ENCODE data around the gene ZSWIM4.

ZSWIM4 gene

DNA sequence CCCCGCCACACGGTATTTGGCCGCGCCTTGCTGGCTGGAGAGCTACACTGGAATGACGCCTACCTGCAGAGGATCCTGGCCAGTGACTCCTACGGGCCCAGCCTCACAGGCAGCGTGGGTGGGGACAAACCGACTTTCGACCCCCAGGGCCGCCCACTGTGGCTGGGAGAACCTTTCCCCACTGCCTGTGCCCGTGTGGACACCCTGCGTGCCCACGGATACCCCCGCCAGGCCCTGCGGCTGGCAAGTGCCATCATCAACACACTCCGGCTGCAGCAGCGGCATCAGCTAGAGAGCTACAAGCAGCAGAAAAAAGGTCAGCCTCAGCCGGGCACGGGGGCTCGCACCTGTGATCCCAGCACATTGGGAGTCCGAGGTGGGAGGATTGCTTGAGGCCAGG, 19.3 kb downstream of the ZSWIM4 start:
- DNase-seq: no peak

DNA sequence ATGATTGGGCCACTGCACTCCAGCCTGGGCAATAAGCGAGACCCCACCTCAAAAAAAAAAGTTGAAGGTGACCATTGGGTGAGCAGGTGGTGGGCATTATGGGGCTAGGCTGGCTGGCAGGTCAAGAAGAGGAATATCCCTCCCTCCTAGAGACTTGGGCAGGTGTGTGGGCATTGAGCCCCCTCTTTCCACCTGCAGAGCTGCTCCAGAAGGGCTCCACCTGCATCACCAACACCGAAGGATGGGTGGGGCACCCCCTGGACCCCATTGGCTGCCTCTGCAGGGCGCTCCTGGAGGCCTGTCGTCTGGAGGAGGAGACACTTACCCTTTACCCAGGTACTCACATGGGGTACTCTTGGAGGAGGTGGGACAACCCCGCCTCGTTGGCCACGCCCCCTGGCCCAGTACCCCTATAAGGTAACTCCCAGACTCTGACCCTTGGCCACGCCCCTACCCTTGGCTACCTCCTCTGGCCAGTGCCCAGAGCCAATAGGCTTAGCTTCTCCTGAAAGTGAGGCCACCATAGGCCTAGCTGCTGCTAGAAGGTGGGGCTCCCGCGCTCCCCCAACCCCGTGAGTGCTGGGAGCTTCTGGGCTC, 21.9 kb downstream of the ZSWIM4 start:
- DNase-seq: no peak

DNA sequence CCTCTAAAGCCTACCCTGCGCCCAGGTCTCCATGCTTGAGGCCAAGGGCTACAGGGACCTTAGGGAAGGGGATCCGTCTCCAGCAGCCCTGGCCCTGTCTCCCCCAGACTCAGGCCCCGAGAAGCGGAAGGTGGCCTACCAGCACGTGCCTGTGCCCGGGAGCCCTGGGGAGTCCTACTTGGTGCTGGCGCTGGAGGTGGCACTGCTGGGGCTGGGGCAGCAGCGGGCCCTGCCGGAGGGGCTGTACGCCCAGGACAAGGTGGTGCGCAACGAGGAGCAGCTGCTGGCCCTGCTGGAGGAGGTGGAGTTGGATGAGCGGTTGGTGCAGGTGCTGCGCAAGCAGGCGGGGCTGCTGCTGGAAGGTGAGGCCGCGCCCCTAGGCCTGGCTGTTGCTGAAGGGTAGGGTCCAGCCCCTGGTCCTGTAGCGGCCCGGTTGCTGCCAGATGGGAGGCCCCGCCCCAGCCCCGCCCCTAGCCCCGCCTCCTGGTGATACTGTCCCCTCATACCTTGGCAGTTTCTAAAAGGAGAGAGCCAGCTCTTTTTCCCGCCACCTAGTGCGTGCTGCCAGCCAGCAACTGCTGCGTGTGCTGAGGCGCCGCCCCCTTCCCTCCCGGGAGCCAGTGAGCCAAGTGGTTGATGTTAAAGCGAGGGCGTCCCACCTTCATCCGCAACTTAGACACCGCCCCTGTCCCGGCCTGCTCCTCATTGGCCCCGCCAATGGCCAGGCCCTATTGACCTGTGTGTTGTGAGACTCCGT, 22.6 kb downstream of the ZSWIM4 start:
- no peak for DNase-seq

DNA sequence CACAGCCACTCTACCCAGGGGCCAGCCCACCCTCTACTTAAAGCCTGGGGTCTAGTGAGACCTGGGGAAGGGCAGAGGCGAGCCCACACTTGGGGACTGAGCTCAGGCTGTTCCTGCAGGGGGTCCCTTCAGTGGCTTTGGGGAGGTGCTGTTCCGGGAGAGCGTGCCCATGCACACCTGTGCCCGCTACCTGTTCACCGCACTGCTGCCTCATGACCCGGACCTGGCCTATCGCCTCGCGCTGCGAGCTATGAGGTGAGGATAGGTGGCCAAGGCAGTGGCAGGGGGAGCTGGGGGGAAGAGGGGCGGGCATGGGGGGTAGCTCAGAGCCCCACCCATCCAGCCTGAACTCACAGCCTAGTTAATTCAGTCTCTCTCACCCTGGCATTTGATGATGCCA, 24.0 kb downstream of the ZSWIM4 start:
- DNase-seq: no peak

DNA sequence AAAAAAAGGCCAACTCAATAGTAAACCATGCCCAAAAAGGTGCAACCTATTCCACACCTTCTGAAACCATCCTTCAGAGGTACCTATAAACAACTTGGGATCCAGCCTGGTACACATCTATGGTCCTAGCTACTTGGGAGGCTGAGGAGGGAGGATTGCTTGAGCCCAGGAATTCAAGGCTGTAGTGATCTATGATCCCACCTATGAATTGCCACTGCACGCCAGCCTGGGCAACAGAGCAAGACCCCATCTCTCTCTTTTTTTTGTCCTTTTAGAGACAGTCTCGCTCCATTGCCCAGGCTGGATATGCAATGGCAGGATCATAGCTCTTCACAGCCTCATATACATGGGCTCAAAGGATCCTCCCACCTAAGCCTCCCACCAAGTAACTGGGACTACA, 26.0 kb downstream of the ZSWIM4 start:
- DNase-seq: no peak

DNA sequence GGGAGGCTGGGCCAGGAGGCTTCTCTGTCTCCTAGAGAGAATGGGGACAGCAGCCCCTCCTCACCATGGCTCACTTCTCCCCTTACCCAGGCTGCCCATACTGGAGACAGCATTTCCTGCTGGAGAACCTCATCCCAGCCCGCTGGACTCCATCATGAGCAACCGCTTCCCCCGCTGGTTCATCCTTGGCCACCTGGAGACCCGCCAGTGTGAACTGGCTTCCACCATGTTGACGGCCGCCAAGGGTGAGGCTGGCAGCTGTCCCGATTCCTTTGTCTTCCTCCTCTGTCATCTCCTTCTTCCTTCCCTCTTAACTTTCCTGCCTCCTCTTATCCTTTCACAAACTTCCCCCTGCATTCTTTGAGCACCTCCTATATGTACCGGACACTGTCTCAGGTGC, 28.0 kb downstream of the ZSWIM4 start:
- DNase-seq: no peak

DNA sequence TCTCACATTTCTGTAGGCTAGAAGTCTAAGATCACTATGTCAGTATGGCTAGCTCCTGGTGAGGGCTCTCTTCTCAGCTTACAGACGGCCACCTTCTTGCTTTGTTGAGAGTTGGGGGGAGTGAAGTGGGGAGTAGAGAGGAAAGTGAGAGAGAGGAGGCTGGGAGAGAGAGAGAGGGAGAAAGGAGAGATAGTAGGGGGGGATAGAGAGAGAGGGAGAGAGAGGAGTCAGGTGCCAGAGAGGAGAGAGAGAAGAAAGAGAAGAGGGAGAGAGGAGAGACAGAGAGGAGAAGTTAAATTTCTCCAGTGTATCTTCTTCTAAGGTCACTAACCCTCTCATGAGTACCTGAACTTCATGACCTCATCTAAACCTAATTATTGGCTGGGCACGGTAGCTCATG, 28.7 kb downstream of the ZSWIM4 start:
- no peak for DNase-seq

DNA sequence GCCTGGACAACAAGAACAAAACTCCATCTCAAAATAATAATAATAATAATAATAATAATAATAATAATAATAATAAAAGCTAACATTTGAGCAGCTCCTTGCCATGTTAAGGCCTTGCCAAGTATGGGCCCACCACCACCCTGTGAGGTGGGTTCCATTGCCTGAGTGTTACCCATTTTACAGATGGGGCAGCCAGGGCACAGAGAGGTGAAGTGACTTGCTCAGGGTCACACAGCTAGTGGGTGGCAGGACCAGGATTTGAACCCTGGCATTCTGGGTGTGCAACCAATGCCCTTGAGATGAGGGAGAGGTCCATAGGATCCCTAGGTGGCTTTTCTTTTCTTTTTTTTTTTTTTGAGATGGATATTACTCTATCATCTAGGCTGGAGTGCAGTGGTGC, 29.5 kb downstream of the ZSWIM4 start:
- no peak for DNase-seq

DNA sequence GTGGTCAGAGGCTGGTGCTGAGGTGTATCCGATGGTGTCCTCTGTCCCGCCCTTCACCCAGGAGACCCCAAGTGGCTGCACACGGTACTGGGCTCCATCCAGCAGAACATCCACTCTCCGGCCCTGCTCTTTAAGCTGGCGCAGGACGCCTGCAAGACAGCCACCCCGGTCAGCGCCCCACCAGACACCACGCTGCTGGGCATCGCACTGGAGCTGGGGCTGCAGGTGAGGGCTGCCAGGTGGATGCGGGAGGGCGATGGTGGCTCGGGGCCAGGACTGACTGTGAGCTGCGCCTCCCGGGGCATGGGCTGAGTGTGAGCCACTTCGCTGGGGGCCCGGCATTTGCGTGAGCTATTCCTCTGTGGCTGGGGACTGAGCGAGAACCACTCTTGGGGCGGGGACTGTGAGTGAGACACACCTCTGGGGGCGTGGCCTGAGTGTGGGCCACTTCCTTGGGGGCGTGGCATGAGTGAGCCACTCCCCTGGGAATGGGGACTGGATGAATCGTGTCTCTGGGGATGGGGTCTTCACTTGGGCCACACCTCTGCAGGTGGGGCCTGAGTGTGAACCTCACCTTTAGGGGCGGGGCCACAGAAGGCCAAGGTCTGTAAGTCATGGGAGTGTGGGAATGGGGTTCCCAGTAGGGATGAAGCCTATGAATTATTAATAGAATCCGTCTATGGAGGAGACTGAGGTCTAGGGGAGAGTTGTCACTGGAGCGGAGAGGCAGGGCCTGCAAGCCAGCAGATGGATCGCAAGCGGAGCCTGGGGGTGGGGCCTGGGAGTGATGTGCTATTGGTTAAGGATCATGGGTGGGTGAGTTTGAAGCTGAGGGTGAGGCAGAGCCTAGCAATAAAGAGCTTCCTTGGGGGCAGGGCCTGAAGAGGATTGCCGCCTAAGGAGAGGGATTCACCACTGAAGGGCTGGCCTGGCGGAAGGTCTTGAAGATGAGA, 30.5 kb downstream of the ZSWIM4 start:
- DNase-seq: no peak

DNA sequence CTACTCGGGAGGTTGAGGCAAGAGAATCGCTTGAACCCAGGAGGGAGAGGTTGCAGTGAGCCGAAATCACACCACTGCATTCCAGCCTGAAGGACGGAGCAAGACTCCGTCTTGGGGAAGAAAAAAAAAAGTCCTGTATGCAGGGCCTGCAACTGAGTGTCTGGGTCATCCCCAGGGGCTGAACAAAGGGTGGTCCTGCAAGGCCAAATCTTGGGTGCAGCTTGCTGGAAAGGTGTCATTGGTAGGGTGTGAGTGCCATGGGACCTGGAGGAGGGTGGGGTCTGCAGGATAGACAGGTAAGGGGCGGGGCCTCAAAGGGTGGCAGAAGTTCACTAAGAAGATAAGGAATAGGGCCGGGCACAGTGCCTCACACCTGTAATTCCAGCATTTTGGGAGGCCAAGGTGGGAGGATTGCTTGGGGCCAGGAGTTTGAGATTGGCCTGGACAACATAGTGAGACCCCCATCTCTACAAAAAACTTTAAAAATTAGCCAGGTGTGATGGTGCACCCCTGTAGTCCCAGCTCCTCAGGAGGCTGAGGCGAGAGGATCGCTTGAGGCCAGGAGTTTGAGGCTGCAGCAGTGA, 31.5 kb downstream of the ZSWIM4 start:
- no peak for DNase-seq

DNA sequence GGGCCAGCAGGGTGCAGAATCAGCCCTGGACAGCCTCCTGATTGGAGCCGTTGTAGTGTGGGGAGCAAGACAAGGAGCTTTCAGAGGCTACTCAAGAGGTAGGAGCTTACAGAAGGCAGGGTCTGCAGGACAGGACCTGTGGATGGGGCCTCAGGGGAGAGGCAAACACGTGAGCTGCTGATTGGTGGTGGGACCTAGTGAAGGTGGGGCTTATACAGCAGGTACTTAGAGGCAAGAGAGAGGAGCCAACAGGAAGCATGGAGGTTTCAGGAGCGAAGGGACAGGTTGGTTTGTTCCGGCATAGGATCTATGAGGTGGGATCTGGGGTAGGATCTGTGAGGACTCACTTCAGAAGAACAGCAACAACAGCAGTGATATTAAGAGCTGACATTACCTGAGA, 32.4 kb downstream of the ZSWIM4 start:
- no peak for DNase-seq

DNA sequence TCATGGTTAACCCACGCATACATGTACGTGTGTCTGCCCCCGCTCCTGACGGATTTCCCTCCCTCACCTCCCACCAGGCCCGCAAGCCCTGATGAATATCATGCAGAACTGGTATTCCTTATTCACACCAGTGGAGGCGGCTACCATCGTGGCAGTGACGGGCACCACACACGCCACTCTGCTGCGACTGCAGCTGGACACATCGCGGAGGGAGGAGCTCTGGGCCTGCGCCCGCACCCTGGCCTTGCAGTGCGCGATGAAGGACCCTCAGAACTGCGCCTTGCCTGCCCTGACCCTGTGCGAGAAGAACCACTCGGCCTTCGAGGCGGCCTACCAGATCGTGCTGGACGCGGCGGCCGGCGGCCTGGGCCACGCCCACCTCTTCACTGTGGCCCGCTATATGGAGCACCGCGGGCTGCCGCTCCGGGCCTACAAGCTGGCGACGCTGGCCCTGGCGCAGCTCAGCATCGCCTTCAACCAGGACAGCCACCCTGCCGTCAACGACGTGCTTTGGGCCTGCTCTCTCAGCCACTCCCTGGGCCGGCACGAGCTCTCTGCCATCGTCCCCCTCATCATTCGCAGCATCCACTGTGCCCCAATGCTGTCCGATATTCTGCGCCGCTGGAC, 35.0 kb downstream of the ZSWIM4 start:
- no peak for DNase-seq

DNA sequence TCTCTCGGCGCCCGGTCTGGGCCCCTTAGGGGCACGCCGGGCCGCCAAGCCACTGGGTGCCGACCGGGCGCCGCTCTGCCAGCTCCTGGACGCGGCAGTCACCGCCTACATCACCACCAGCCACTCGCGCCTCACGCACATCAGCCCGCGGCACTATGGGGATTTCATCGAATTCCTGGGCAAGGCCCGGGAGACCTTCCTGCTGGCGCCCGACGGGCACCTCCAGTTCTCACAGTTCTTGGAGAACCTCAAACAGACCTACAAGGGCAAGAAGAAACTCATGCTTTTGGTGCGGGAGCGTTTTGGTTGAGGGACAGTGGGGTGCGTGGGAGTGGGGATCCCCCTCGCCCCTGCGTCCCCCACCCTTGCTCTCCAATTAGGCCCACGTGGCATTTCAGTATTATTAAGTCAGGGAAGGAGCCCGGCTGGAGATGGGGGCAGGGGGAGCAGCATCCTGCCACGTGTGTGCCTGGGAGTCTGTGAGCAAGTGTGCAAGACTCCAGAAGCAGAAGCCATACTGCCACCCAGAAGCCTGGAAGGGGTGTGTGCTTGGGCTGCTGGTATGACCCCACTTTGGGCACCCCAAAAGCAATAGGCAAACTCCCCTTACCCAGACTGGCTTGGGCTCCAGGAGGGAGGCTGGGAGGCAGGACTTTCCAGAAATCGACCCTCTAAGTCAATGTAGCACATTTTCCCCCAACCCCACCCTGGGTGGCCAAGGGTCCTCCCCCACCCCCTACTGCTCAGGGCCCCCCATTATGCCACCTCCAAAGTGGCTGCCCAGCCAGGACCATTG, 35.7 kb downstream of the ZSWIM4 start:
- no peak for DNase-seq

DNA sequence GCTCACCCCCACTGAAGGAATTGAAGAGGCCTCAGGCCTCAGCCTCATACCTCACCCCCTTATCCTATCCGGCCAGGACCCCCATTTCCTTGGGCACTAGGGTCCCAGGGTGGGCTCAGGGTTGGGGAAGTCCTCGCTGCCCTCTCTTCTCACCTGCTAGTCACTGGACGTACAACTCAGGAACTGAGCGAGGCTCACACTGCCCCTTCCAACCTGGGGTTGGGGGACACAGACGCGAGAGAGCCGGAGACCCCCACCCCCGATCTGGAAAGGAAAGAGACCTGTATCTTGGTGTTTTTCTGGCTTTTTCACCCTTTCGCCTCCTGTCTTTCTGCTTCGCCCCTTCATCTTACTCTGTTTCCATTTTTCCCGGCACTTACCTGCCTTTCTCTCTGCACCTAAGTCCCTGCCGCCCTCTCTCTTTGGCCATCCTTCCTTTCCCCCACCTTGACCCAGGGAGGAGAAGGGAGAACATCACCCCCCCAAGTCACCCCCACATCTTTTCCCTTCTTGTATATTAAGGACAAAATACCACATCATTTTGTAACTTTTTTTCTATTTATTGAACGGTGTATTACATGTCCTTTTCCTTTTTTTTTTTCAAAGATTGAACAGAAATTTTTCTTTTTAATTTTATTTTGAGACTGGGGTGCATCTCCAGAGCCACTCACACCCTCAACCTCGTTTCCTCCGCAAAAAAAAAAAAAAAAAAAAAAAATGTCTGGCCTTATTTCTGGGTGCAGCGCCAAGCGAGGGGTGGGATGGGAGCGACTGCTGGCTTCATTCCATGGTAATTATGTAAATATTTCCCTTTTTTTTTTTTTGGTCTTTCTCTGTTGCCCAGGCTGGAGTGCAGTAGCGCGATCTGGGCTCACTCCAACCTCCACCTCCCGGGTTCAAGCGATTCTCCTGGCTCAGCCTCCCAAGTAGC, 36.6 kb downstream of the ZSWIM4 start:
- DNase-seq: no peak

DNA sequence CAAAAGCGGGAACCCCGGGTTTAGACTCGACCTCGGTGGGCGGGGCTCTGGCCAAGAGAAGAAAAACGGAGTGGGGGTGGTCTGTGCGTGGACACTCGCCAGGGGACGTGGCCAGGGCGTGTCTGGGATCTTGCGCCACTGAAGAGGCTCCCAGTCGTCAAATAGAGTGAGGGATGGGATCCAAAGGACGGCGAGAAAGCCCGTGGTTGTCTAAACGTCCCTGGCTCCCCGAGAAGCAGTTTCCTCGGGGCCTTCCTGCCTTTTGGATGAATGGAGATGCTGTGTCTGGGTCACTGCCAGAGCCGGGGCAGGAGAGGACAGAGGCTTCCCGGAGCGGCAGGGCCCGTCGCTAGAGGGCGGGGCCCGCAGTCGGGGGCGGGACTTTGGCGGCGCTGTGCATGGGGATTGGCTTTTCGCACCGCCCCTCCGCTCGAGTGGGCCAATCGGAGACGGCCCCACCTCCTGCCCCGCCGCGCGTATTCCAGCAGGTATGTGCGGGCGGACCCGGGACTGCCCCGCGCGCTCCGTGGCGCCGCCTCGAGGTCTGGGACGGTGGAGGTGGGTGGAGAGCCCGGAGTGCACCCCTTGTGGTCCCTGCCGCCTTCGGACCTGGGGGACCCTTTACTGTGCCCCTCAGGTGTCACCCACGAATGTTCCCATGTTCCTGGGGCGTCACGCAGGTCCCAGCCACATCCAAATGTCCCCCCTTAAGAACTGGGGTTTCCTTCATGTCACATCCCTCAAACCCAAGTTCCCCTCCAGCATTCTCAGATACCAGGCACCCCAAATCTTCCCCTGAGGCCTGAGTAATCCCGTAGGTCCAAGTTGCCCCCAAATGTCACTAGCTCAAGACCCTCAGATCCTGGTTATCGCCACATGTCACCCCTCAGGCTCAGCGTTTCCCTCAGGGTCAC, 38.3 kb downstream of the ZSWIM4 start:
- DNase-seq: peak; percentile 77

DNA sequence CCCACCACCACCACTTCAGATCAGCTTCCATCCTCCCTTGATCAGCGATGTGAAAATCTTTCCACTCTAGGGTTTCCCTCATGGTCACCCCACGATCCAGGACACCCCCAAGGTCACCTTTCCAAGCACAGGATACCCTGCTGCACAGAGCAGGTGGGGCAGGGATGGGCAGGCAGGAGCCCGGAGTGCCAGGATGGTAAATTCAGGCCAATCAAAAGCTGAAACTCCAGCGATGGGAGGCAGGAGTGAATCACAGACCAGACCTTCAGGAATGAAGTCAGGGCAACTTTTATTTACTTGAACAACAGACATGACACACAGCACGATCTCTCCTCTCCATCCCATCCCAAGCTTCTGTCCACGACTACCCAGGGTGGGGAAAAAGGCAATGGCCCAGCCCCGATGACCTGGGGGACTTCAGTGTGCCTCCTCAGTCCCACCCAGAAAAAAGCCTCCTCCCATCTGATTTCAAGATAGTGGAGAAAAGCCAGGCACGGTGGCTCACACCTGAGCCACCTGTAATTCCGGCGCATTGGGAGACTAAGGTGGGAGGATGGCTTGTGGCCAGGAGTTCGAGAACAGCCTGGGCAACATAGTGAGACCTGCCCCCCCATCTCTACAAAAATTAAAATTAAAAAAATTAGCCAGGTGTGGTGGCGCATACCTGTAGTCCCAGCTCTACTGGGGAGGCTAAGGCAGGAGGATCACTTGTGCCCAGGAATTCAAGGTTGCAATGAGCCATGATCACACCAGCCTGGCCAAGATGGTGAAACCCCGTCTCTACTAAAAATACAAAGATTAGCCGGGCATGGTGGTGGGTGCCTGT, 39.2 kb downstream of the ZSWIM4 start:
- DNase-seq: peak; percentile 57

DNA sequence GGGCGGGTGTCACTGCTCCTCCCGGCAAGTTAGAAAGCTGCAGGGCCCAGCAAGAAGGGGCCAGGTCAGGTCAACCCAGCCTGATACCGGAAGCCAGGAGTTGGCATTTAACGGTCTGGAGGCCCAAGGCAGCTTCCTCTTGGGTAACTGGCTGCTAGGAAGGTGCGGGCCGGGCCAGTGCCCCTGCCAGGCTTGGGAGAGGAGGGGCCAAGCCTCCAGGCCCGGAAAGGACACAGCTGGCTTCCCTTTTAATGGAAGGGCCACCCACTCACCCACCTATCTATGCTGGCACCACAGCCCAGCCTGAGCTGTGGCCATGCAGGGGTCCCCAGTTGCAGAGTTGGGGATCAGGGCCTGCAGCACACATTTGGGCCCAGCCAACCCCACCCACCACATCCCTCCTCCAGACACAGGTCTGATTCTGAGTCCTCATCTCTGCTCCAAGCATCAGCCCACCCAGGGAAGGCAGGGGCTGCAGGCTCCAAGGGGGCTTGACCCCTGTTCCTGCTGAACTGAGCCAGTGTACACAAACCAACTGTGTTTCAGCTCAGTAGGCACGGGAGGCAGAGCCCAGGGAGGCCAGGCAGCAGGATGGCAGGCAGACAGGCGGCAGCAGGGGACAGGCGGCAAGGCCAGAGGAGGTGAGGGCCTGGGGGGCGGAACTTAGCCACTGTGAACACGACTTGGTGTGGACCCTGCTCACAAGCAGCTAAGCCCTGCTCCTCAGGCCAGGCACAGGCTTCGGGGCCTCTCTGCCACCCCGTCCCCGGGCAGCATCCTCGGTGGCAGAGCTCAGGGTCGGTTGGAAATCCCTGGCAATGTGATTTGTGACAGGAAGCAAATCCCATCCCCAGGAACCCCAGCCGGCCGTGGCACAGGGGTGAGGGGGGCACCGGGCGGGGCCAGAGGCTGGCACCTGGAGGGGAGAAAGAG, 40.8 kb downstream of the ZSWIM4 start:
- DNase-seq: no peak

All from kidney glomerular epithelial cell (primary cell).